GM18502 (cell line): ENCODE results near the gene APLF.

ENCODE experiments used
- ATAC-seq: cut with Tn5 transposase; IDR thresholded peaks from one replicate; pipeline ENCODE4 v1.9.1; 2021; ENCODE audit warnings: mild to moderate bottlenecking; ENCODE audit not compliant: unreplicated experiment, poor library complexity

APLF gene

GRCh38 chr2:68467077-68467960, at the start of gene APLF, which contains the start of gene FBXO48:
Gene APLF (plus strand): TSS chr2:68467585. CDS start chr2:68467732, 147 bp downstream.
Gene FBXO48 (minus strand): TSS chr2:68467294. CDS start chr2:68465145, 2,149 bp downstream.
- peak; percentile 94 for ATAC-seq

- no peak for ATAC-seq
Measured at GRCh38 chr2:68417926-68418325, 49.5 kb upstream of the APLF start.

- ATAC-seq: no peak
Measured at GRCh38 chr2:68418419-68418818, 49.0 kb upstream of the APLF start.

GRCh38 chr2:68418855-68419254, 48.5 kb upstream of the APLF start:
- peak; percentile 49 for ATAC-seq

- ATAC-seq: no peak
Measured at GRCh38 chr2:68420254-68420910, 47.0 kb upstream of the APLF start.

GRCh38 chr2:68423966-68424650, 43.3 kb upstream of the APLF start:
- ATAC-seq: peak; percentile 84

- ATAC-seq: no peak
Measured at GRCh38 chr2:68425503-68425902, 41.9 kb upstream of the APLF start.

- no peak for ATAC-seq
Measured at GRCh38 chr2:68426446-68426845, 40.9 kb upstream of the APLF start.

GRCh38 chr2:68426848-68427579, 40.4 kb upstream of the APLF start:
- ATAC-seq: peak; percentile 33

GRCh38 chr2:68428126-68428525, 39.3 kb upstream of the APLF start:
- no peak for ATAC-seq

- ATAC-seq: no peak
Measured at GRCh38 chr2:68428746-68429145, 38.6 kb upstream of the APLF start.

- no peak for ATAC-seq
Measured at GRCh38 chr2:68429311-68429826, 38.0 kb upstream of the APLF start.

GRCh38 chr2:68431316-68431972, 35.9 kb upstream of the APLF start:
- no peak for ATAC-seq

GRCh38 chr2:68432696-68433658, 34.4 kb upstream of the APLF start:
- no peak for ATAC-seq

- no peak for ATAC-seq
Measured at GRCh38 chr2:68434981-68435380, 32.4 kb upstream of the APLF start.

GRCh38 chr2:68435615-68436014, 31.8 kb upstream of the APLF start:
- ATAC-seq: no peak

GRCh38 chr2:68436270-68436669, 31.1 kb upstream of the APLF start:
- no peak for ATAC-seq
